Non-pigmented ciliary epithelial cell (primary cell): ENCODE measurements around the gene AGGF1.
"Not testable (repeated sequence)": the region's sequence is repeated elsewhere in the genome, so short reads cannot be mapped to it uniquely, and the experiment has no call there.

Experiments
- DNase-seq: peaks from one replicate; pipeline ENCODE4 v3.0.0-alpha.2; 2010; ENCODE audit warnings: low read depth

The AGGF1 gene

DNA sequence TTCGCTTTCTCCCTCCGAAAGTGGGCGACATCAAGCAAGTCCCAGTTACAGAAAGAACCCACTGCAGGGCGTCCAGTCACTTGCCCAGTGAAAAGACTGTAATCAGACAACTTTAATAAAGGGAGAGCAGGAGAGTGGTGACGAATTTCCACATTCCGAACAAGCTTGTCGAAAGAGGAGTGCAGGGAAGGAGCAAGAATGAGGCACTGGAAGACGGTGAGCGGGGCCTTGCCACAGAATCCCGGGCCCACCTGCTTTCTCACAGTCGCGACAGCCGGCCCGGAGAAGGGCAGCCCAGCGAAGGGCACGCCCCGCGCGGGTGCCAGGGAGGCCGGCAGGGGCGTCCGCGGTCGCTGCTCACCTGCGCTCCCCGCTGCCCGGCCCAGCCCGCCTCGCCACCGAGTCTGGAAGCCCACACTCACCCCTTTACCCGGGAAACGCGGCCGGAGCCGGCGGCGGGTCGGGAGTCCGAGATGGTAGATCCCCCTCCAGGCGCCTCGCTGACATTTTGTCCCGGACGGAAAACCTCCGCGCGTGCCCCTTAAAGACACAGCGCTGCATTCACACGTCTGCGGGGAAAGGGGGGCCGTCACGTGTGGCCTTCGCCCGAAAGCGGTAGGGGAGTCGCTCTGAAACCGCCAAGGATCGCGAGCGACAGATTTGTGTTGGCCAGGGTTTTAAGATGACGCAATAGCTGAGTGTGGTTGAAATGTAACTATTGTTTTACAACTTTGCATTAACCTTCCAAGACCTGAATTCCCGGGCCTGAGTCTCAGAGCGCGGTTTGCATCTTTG, 56.7 kb downstream of the AGGF1 start, which contains the start of gene ZBED3:
Gene ZBED3, minus strand, starts transcription at position 597 of the 795 bp plus-strand sequence. CDS start 9,407 bp downstream, outside the sequence.
- DNase-seq, result no peak

DNA sequence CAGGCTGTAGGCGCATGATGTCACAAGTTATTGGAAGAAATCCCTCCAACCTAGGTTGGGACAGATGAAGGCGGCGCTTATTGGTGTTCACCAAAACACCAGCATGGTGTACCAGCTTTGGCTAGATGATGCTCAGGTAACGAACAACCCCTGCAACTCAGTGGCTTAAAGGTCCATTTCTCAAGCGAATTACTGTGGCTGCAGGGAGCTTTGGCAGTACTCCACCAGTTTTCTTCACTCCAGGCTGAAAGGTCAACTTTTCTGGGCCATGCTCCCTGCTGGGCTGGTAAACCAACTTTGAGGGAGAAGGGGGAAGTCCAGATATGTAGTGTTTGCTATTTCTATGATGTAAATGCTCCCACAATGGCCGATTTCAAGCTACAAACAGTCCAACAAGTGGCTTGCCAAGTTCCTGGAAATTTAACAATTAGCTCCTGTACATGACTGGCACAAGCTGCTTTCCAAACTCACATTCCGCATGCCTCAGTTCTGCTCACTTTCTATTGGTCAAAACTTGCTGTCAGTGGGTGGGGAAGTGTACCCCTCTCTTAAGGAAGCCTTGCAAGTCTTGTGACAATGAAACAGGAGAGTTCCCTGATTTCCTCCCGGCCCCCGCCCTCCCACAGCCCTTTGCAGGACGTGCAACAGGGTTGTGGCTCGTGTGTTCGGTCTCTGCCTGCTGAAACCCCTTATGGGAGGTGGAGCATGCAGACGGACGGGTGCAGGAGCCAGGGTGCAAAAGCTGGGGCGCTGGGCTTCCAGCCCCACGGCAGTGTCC, 57.5 kb downstream of the AGGF1 start:
- no peak for DNase-seq

DNA sequence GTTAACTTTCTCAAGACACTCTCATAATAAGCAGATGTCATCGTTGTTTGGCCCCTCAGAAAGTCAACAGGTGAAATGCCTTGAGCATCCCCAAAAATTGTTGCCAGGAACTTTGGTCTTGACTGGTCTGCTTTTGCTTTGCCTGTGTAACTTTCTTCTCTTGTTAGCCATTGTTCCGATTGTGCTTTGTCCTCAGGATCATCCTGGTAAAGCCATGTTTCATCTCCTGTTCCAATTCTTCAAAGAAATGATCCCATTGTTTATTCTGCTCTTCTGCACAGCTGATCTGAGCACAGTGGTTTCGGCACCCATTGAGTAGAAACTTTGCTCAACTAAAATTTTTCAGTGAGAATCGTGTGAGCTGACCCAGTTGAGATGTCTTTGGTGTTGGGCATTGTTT, 65.0 kb downstream of the AGGF1 start:
- DNase-seq, result no peak

DNA sequence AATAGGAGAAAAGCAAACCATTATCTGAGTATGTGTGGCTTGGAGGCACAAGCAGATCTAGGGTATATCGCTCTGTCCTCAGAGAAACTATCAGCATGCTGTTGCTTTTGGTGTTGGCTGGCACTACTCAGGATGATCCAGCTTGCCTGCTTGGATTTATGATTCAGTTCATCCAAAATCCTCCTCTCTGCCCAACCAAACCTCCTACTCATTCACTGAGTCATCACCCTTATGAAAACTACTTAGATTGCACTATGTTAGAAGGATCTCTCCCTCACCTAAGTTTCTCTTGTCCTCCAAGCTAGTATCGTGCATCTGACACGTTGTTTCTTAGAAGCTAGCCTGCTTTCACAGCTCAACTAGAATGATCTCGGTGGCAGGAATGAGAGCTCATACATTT, 71.1 kb downstream of the AGGF1 start:
- no peak for DNase-seq

DNA sequence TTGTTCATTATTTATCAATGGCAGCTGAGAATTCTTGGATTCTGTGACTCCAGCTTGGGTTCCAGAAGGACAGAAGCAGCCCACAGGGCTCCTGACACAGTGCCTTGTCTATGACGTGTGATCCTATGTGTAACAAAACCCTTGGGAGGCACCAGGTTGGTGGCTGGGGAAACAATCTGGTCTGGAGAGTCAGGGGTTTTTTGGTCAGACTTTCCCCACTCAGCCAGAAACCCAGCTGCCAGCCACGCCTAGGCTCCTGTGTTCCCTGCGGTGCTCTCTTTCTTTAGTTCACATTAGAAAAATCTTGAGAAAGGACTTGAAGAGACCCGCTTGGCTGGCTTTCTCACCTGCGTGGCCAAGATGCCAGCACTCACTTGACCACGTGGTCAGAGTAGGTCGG, 72.3 kb downstream of the AGGF1 start:
- DNase-seq, result no peak

DNA sequence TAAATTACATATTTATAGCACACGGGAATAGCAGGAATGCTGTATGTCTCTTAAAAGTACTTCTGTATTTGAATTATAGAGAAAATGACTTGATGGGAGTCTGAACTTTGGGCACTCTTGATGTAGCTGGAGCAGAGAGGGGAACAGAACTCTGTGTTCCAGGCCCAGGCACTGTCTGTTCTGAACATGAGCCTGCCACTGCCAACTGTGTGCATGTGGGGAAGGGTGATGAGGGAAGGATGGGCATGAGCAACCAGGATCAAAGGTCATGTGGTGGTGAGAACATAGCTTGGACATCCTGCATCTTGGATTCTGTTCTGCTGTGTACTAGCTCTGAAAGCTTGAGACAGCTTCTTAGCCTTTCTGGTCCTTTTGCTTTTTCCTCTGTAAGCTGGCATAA, 73.3 kb downstream of the AGGF1 start:
- no peak for DNase-seq

DNA sequence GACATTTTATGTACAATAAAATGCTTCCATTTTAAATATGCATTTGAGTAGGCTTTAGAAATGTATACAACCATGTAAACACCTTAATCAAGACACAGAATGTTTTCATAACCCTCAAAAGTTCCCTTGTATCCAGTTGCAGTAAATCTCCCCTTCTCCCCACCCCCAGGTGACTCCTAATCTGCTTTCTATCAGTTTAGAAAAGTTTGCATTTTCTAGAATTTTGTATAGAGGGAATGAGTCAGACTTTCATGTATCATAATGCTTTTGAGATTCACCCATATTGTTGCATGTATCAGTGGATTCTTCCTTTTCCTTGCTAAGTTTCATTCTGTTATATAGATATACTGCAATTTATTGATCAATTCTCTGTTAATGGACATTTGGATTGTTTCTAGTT, 74.6 kb downstream of the AGGF1 start:
- DNase-seq, result no peak

DNA sequence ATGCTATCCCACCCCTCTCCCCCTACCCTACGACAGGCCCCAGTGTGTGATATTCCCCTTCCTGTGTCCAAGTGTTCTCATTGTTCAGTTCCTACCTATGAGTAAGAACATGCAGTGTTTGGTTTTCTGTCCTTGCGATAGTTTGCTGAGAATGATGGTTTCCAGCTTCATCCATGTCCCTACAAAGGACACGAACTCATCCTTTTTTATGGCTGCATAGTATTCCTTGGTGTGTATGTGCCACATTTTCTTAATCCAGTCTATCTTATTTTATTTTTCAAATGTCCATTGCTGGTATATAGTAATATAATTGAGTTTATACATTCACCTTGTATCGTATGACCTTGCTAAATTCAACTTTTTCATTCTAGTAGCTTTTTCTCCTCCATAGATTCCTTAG, 76.8 kb downstream of the AGGF1 start:
- not testable (repeated sequence) for DNase-seq
